GM10266 (cell line): ENCODE data around the gene DIO2.

ENCODE experiments used
- DNase-seq: peaks from one replicate; pipeline ENCODE4 v3.0.0; 2012; ENCODE audit errors: extremely low spot score
- CTCF ChIP-seq: IDR thresholded peaks from 2 replicates; pipeline ENCODE4 v1.5.1; 2012; ENCODE audit warnings: mild to moderate bottlenecking, low read depth; ENCODE audit not compliant: control insufficient read depth, insufficient read depth; ENCODE audit errors: missing control alignments

DIO2 gene

GRCh38 chr14:80211153-80212022 is at the start of gene DIO2:
DIO2 (minus strand) TSS chr14:80211504; CDS start chr14:80211472, 32 bp downstream.
- no peak for TF ChIP-seq CTCF
- DNase-seq = no peak

GRCh38 chr14:80260645-80261044 is 49.3 kb upstream of the DIO2 start:
- no peak for TF ChIP-seq CTCF
- DNase-seq = no peak

GRCh38 chr14:80239631-80240030 is 28.3 kb upstream of the DIO2 start:
- no peak for TF ChIP-seq CTCF
- no peak for DNase-seq

GRCh38 chr14:80237143-80237542 is 25.8 kb upstream of the DIO2 start:
- DNase-seq = no peak
- TF ChIP-seq CTCF = no peak

GRCh38 chr14:80233470-80234089 is 22.3 kb upstream of the DIO2 start:
- DNase-seq = no peak
- TF ChIP-seq CTCF = no peak

- no peak for DNase-seq
- TF ChIP-seq CTCF = no peak
Observed at GRCh38 chr14:80231702-80232101, 20.4 kb upstream of the DIO2 start.

- DNase-seq = no peak
- TF ChIP-seq CTCF = no peak
Observed at GRCh38 chr14:80223696-80224465, 12.6 kb upstream of the DIO2 start.
